GM19193 (cell line): ENCODE results near the gene SLC9A5.

Experiments
- POLR2A ChIP-seq: IDR thresholded peaks from 4 replicates; pipeline ENCODE4 v1.6.1; 2011; ENCODE audit not compliant: insufficient read depth, insufficient read length; ENCODE audit errors: extremely low read depth

The SLC9A5 gene

GRCh38 chr16:67271446-67271845, 22.7 kb downstream of the SLC9A5 start:
- TF ChIP-seq POLR2A, result no peak

- no peak for TF ChIP-seq POLR2A
Observed at GRCh38 chr16:67275321-67275720, 26.5 kb downstream of the SLC9A5 start.

GRCh38 chr16:67277294-67277998, 28.7 kb downstream of the SLC9A5 start:
- TF ChIP-seq POLR2A, result no peak

GRCh38 chr16:67277999-67278772, 29.4 kb downstream of the SLC9A5 start:
- no peak for TF ChIP-seq POLR2A

GRCh38 chr16:67278773-67279295, 30.1 kb downstream of the SLC9A5 start:
- TF ChIP-seq POLR2A, result peak; percentile 39

GRCh38 chr16:67279296-67280089, 30.7 kb downstream of the SLC9A5 start, which contains the start of gene PLEKHG4:
TSS of gene PLEKHG4 (plus strand) at chr16:67279532. CDS start at chr16:67280045, 513 bp downstream.
- peak; percentile 15 for TF ChIP-seq POLR2A

GRCh38 chr16:67280090-67281015, 31.6 kb downstream of the SLC9A5 start:
- no peak for TF ChIP-seq POLR2A

GRCh38 chr16:67281536-67282446, 33.0 kb downstream of the SLC9A5 start:
- TF ChIP-seq POLR2A, result no peak

- no peak for TF ChIP-seq POLR2A
Observed at GRCh38 chr16:67282447-67282805, 33.6 kb downstream of the SLC9A5 start.

- no peak for TF ChIP-seq POLR2A
Observed at GRCh38 chr16:67283039-67283825, 34.5 kb downstream of the SLC9A5 start.

GRCh38 chr16:67283826-67284555, 35.2 kb downstream of the SLC9A5 start:
- TF ChIP-seq POLR2A, result no peak
